GM04504 (cell line): Measurements from ENCODE around the gene OAF.
"Not testable (repeated sequence)": the region's sequence is repeated elsewhere in the genome, so short reads cannot be mapped to it uniquely, and the experiment has no call there.

Source experiments
- DNase-seq: peaks from one replicate; pipeline ENCODE4 v3.0.0-alpha.2; 2012; ENCODE audit warnings: low read depth

The OAF gene

GRCh38 chr11:120210626-120211521, at the start of gene OAF:
Gene OAF, plus strand, starts transcription at chr11:120211032. Its CDS starts 248 bp downstream, at chr11:120211280.
- DNase-seq: peak; percentile 60

- DNase-seq: no peak
Measured at GRCh38 chr11:120167659-120168058, 43.2 kb upstream of the OAF start.

- no peak for DNase-seq
Measured at GRCh38 chr11:120168108-120168959, 42.5 kb upstream of the OAF start.

- DNase-seq: no peak
Measured at GRCh38 chr11:120168960-120169681, 41.7 kb upstream of the OAF start.

- DNase-seq: no peak
Measured at GRCh38 chr11:120169981-120170698, 40.7 kb upstream of the OAF start.

GRCh38 chr11:120170741-120171261, 40.0 kb upstream of the OAF start:
- no peak for DNase-seq

GRCh38 chr11:120172054-120172911, 38.5 kb upstream of the OAF start:
- DNase-seq: no peak

GRCh38 chr11:120173019-120173705, 37.7 kb upstream of the OAF start:
- DNase-seq: no peak

GRCh38 chr11:120173807-120174206, 37.0 kb upstream of the OAF start:
- DNase-seq: no peak

- DNase-seq: no peak
Measured at GRCh38 chr11:120174866-120175265, 36.0 kb upstream of the OAF start.

- DNase-seq: no peak
Measured at GRCh38 chr11:120178561-120179056, 32.2 kb upstream of the OAF start.

GRCh38 chr11:120179057-120179672, 31.7 kb upstream of the OAF start:
- DNase-seq: no peak

- not testable (repeated sequence) for DNase-seq
Measured at GRCh38 chr11:120180063-120180462, 30.8 kb upstream of the OAF start.

GRCh38 chr11:120180551-120181232, 30.1 kb upstream of the OAF start:
- no peak for DNase-seq

GRCh38 chr11:120181376-120181975, 29.4 kb upstream of the OAF start:
- DNase-seq: no peak

- DNase-seq: no peak
Measured at GRCh38 chr11:120182372-120182771, 28.5 kb upstream of the OAF start.

- no peak for DNase-seq
Measured at GRCh38 chr11:120182790-120183491, 27.9 kb upstream of the OAF start.
